ENCODE results near the gene TTYH2.

The TTYH2 gene

GRCh38 chr17:74216505-74216904 lies 3.1 kb downstream of the TTYH2 start:
- DNase-seq, result no peak

- peak; percentile 74 for DNase-seq
Measured at GRCh38 chr17:74217037-74217730, 3.8 kb downstream of the TTYH2 start.

- DNase-seq, result no peak
Measured at GRCh38 chr17:74217888-74218287, 4.5 kb downstream of the TTYH2 start.

- DNase-seq, result no peak
Measured at GRCh38 chr17:74218436-74218835, 5.1 kb downstream of the TTYH2 start.

GRCh38 chr17:74219576-74220133 lies 6.3 kb downstream of the TTYH2 start:
- no peak for DNase-seq

- no peak for DNase-seq
Measured at GRCh38 chr17:74220219-74220618, 6.8 kb downstream of the TTYH2 start.

GRCh38 chr17:74220946-74221818 lies 7.8 kb downstream of the TTYH2 start:
- DNase-seq, result no peak

GRCh38 chr17:74222399-74222798 lies 9.0 kb downstream of the TTYH2 start:
- no peak for DNase-seq

- no peak for DNase-seq
Measured at GRCh38 chr17:74223901-74224300, 10.5 kb downstream of the TTYH2 start.

- no peak for DNase-seq
Measured at GRCh38 chr17:74224959-74225725, 11.8 kb downstream of the TTYH2 start.

GRCh38 chr17:74226252-74226651 lies 12.9 kb downstream of the TTYH2 start:
- DNase-seq, result no peak

GRCh38 chr17:74227271-74228080 lies 14.1 kb downstream of the TTYH2 start:
- DNase-seq, result no peak

GRCh38 chr17:74228306-74228978 lies 15.1 kb downstream of the TTYH2 start:
- DNase-seq, result no peak

GRCh38 chr17:74230896-74231295 lies 17.5 kb downstream of the TTYH2 start:
- no peak for DNase-seq

- no peak for DNase-seq
Measured at GRCh38 chr17:74231928-74232907, 18.8 kb downstream of the TTYH2 start.

GRCh38 chr17:74233937-74234336 lies 20.6 kb downstream of the TTYH2 start:
- no peak for DNase-seq

GRCh38 chr17:74234486-74234885 lies 21.1 kb downstream of the TTYH2 start:
- DNase-seq, result no peak

- DNase-seq, result no peak
Measured at GRCh38 chr17:74235040-74235581, 21.7 kb downstream of the TTYH2 start.

GRCh38 chr17:74235911-74236371 lies 22.6 kb downstream of the TTYH2 start:
- DNase-seq, result no peak

GRCh38 chr17:74237321-74237720 lies 23.9 kb downstream of the TTYH2 start:
- DNase-seq, result no peak

Data from NCI-H774 (cell line).